ENCODE measurements around the gene PCDHGB4. TPM values are rescaled to one million over a fixed set of nuclear protein-coding genes. Genes with fewer than 3 reads are reported as not detected.

Gene PCDHGB4
- total and polyA plus RNA-seq, 2 experiments from 2014 or later, result 5.0 to 6.8 TPM

DNA sequence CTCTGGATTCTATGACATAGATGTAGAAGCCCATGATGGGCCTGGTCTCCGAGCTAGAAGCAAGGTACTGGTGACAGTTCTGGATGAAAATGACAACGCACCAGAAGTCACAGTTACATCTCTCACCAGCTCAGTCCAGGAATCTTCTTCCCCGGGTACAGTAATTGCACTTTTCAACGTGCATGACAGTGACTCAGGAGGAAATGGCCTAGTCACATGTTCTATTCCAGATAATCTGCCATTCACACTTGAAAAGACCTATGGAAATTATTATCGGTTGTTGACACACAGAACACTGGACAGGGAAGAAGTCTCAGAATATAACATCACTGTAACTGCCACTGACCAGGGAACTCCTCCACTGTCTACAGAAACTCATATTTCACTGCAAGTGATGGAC, 31.4 kb upstream of the PCDHGB4 start:
- H3K36me3 ChIP-seq (ENCODE audit: low read depth), result no peaks in the 10 kb centered on the region
- no peaks in the 10 kb centered on the region for H3K4me1 ChIP-seq (ENCODE audit: insufficient read depth)
- H3K9me2 ChIP-seq (ENCODE audit: insufficient read depth), result no peaks in the 10 kb centered on the region
- H3F3A ChIP-seq (ENCODE audit: insufficient read depth), result no peaks in the 10 kb centered on the region
- no peaks in the 10 kb centered on the region for H3K27me3 ChIP-seq (replicated peaks; ENCODE audit: insufficient read depth)
- WGBS, 2 experiments (ENCODE audit: low coverage in 1 of 2, low lambda C conversion rate in 2 of 2, missing lambda C conversion rate in 2 of 2), result 49% methylated on average over 5 of the region's 5 CpGs
- H3K9ac ChIP-seq, result no peak overlapping the region
- H3K79me2 ChIP-seq (ENCODE audit: insufficient read depth), result peaks cover 6% of the 10 kb centered on the region; the same call in 1 of the 2 replicates
- H4K20me1 ChIP-seq (ENCODE audit: insufficient read depth), result no peaks in the 10 kb centered on the region
- no peak overlapping the region for H3K4me2 ChIP-seq (ENCODE audit: unreplicated experiment)
- in situ Hi-C loops (cut with MboI), result no loop called here
- peak overlapping the region; percentile 77; the same call in 1 of the 2 replicates for H3K4me3 ChIP-seq
- DNase-seq, result no peak
- TF ChIP-seq EZH2 (IDR thresholded peaks at IDR 0.05; ENCODE audit: insufficient read depth, poor library complexity, severe bottlenecking) (no peak), EZH2phosphoT487 (IDR thresholded peaks at IDR 0.05; ENCODE audit: insufficient read depth, low read depth) (no peak)
- peaks cover 3% of the 10 kb centered on the region for H3K9me3 ChIP-seq (ENCODE audit: low read depth)
- H2AFZ ChIP-seq, result no peak overlapping the region
- H3K27ac ChIP-seq, result no peak overlapping the region

GRCh38 chr5:141356950-141357349, 30.5 kb upstream of the PCDHGB4 start:
- Histone ChIP-seq H3K36me3 (ENCODE audit: low read depth) (no peaks in the 10 kb centered on the region), H3K4me1 (ENCODE audit: insufficient read depth) (no peaks in the 10 kb centered on the region), H3K4me2 (ENCODE audit: unreplicated experiment) (no peak overlapping the region), H3K27ac (no peak overlapping the region), H2AFZ (no peak overlapping the region), H4K20me1 (ENCODE audit: insufficient read depth) (no peaks in the 10 kb centered on the region), H3K9me3 (ENCODE audit: low read depth) (peaks cover 3% of the 10 kb centered on the region), H3K9ac (no peak overlapping the region), H3K4me3 (no peak overlapping the region), H3K9me2 (ENCODE audit: insufficient read depth) (no peaks in the 10 kb centered on the region), H3F3A (ENCODE audit: insufficient read depth) (no peaks in the 10 kb centered on the region), H3K27me3 (replicated peaks; ENCODE audit: insufficient read depth) (no peaks in the 10 kb centered on the region), H3K79me2 (ENCODE audit: insufficient read depth) (peaks cover 6% of the 10 kb centered on the region; the same call in 1 of the 2 replicates)
- WGBS, 2 experiments (ENCODE audit: low coverage in 1 of 2, low lambda C conversion rate in 2 of 2, missing lambda C conversion rate in 2 of 2), result 43 to 48% methylated on average over 13 to 19 of the region's 19 CpGs
- in situ Hi-C loops (cut with MboI), result no loop called here
- no peak for DNase-seq
- no peak for TF ChIP-seq EZH2 (IDR thresholded peaks at IDR 0.05; ENCODE audit: insufficient read depth, poor library complexity, severe bottlenecking)

DNA sequence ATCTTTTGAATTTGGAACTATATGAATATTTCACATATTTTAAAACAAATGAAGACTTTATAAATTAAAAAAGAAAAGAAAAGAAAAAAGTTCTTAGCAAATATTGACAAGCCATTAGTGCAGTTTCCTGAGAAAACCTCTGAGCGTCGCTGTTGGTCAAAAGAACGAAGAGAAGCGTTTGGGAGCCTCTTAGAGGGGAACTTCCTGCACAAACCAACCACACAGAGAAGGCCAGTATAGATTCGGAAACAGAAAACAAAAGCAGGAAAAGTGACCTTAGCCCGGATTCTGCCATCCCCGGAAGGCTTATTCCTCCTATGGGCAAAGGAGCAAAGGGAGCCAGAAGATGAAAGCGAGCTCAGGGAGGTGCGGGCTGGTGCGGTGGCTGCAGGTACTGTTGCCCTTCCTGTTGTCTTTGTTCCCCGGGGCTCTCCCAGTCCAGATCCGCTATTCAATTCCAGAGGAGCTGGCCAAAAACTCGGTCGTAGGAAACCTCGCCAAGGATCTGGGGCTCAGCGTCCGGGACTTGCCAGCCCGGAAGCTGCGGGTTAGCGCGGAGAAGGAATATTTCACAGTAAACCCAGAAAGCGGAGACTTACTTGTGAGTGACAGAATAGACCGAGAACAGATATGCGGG, 27.6 kb upstream of the PCDHGB4 start, which contains the start of gene PCDHGB2:
Gene PCDHGB2, plus strand, starts transcription at position 205 of the 637 bp plus-strand sequence. Its CDS starts 142 bp downstream, at position 347.
- no peak within 1 kb of the TSS for H3K4me2 ChIP-seq (ENCODE audit: unreplicated experiment)
- no peaks in the 10 kb centered on the region for H3F3A ChIP-seq (ENCODE audit: insufficient read depth)
- 27 to 34% methylated on average over 24 of the region's 24 CpGs for WGBS, 2 experiments (ENCODE audit: low coverage in 1 of 2, low lambda C conversion rate in 2 of 2, missing lambda C conversion rate in 2 of 2)
- H3K9ac ChIP-seq, result no peak within 1 kb of the TSS
- peak within 1 kb of the TSS; percentile 40; the same call in 1 of the 2 replicates for H3K4me3 ChIP-seq
- 0 out of 2 replicates have a peak within 1 kb of the TSS, but pooled peaks have one; percentile 37 for H2AFZ ChIP-seq
- H3K27me3 ChIP-seq (replicated peaks; ENCODE audit: insufficient read depth), result no peaks in the 10 kb centered on the region
- in situ Hi-C loops (cut with MboI), result no loop called here
- H3K9me3 ChIP-seq (ENCODE audit: low read depth), result peaks cover 7% of the 10 kb centered on the region
- no peaks in the 10 kb centered on the region for H4K20me1 ChIP-seq (ENCODE audit: insufficient read depth)
- TF ChIP-seq EZH2phosphoT487 (IDR thresholded peaks at IDR 0.05; ENCODE audit: insufficient read depth, low read depth) (no peak), EZH2 (IDR thresholded peaks at IDR 0.05; ENCODE audit: insufficient read depth, poor library complexity, severe bottlenecking) (no peak)
- peaks cover 6% of the 10 kb centered on the region; the same call in 1 of the 2 replicates for H3K79me2 ChIP-seq (ENCODE audit: insufficient read depth)
- DNase-seq, result peak; percentile 44
- H3K4me1 ChIP-seq (ENCODE audit: insufficient read depth), result no peaks in the 10 kb centered on the region
- H3K36me3 ChIP-seq (ENCODE audit: low read depth), result no peaks in the 10 kb centered on the region; the same call in 1 of the 2 replicates
- H3K9me2 ChIP-seq (ENCODE audit: insufficient read depth), result no peaks in the 10 kb centered on the region
- no peak within 1 kb of the TSS for H3K27ac ChIP-seq

DNA sequence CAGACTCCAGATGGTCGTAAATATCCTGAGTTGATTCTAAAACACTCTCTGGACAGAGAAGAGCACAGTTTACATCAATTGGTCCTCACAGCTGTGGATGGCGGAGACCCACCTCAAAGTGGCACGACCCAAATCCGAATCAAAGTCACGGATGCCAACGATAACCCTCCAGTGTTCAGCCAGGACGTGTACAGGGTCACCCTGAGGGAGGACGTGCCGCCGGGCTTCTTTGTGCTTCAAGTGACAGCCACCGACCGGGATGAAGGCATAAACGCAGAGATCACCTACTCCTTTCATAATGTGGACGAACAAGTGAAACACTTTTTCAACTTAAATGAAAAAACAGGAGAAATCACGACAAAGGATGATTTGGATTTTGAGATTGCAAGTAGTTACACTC, 26.8 kb upstream of the PCDHGB4 start:
- 47% methylated on average over 15 of the region's 15 CpGs for WGBS, 2 experiments (ENCODE audit: low coverage in 1 of 2, low lambda C conversion rate in 2 of 2, missing lambda C conversion rate in 2 of 2)
- Histone ChIP-seq H3K9me3 (ENCODE audit: low read depth) (peaks cover 7% of the 10 kb centered on the region), H3K4me1 (ENCODE audit: insufficient read depth) (no peaks in the 10 kb centered on the region), H3K79me2 (ENCODE audit: insufficient read depth) (peaks cover 6% of the 10 kb centered on the region; the same call in 1 of the 2 replicates), H3K27me3 (replicated peaks; ENCODE audit: insufficient read depth) (no peaks in the 10 kb centered on the region), H2AFZ (no peak overlapping the region), H3K9ac (no peak overlapping the region), H3K4me2 (ENCODE audit: unreplicated experiment) (no peak overlapping the region), H3K36me3 (ENCODE audit: low read depth) (no peaks in the 10 kb centered on the region; the same call in 1 of the 2 replicates), H3K27ac (no peak overlapping the region), H3K4me3 (0 out of 2 replicates have a peak overlapping the region, but pooled peaks have one; percentile 40), H3K9me2 (ENCODE audit: insufficient read depth) (no peaks in the 10 kb centered on the region), H4K20me1 (ENCODE audit: insufficient read depth) (no peaks in the 10 kb centered on the region), H3F3A (ENCODE audit: insufficient read depth) (no peaks in the 10 kb centered on the region)
- DNase-seq, result no peak
- no peak for TF ChIP-seq EZH2 (IDR thresholded peaks at IDR 0.05; ENCODE audit: insufficient read depth, poor library complexity, severe bottlenecking)
- TF ChIP-seq EZH2phosphoT487 (IDR thresholded peaks at IDR 0.05; ENCODE audit: insufficient read depth, low read depth), result no peak
- in situ Hi-C loops (cut with MboI), result no loop called here

All from GM23248 (cell line).